Cardiac muscle cell (in vitro differentiated cells and primary cell): ENCODE data around the gene LAMC1. TPM values are rescaled to one million over a fixed set of nuclear protein-coding genes. Genes with fewer than 3 reads are reported as not detected.

Source experiments
- DNase-seq, 2 donors: peaks; one replicate each; pipeline versions ENCODE4 v3.0.0 to v3.0.0-alpha.2; 2010 to 2017; ENCODE audit warnings: low read depth in 1 of 2, low spot score in 1 of 2
- H3K27ac ChIP-seq: fragments of 200-600 bp; sonication (generic); 2 replicates; pipeline ENCODE4 v1.5.1; 2016
- H3K27me3 ChIP-seq: fragments of 200-600 bp; sonication (generic); 2 replicates; pipeline ENCODE4 v1.6.0; 2016; ENCODE audit warnings: control low read depth
- H3K36me3 ChIP-seq: fragments of 200-600 bp; sonication (generic); 2 replicates; pipeline ENCODE4 v1.5.1; 2016; ENCODE audit warnings: control low read depth
- H3K4me1 ChIP-seq: fragments of 200-600 bp; sonication (generic); 2 replicates; pipeline ENCODE4 v1.8.1; 2017; ENCODE audit warnings: low read depth, mild to moderate bottlenecking, mixed run types
- H3K4me3 ChIP-seq: fragments of 200-600 bp; sonication (generic); 2 replicates; pipeline ENCODE4 v1.5.1; 2016; ENCODE audit warnings: mild to moderate bottlenecking
- H3K9me3 ChIP-seq: fragments of 200-600 bp; sonication (generic); 2 replicates; pipeline ENCODE4 v1.5.1; 2017; ENCODE audit warnings: low read depth, mild to moderate bottlenecking, control low read depth
- polyA plus RNA-seq: library from polyadenylated mRNA; unstranded; fragments of >200 nt; fragmentation: Nextera tagmentation; extraction: Ambion mirVana; gene quantifications from 2 replicates; pipeline ENCODE4 v1.2.1, GENCODE V29; 2016
- total RNA-seq: library from RNA; depleted of rRNA; stranded (reverse); fragments of >200 nt; gene quantifications from 2 replicates; pipeline ENCODE4 v1.2.3, GENCODE V29; 2016
- TF ChIP-seq, protein P1 (sequence below): IDR thresholded peaks from 2 replicates; pipeline ENCODE4 v1.5.1; 2012; ENCODE audit warnings: low read depth, mild to moderate bottlenecking, low read length

The LAMC1 gene
- total and polyA plus RNA-seq, 2 experiments from 2014 or later = 66.4 to 329 TPM

DNA sequence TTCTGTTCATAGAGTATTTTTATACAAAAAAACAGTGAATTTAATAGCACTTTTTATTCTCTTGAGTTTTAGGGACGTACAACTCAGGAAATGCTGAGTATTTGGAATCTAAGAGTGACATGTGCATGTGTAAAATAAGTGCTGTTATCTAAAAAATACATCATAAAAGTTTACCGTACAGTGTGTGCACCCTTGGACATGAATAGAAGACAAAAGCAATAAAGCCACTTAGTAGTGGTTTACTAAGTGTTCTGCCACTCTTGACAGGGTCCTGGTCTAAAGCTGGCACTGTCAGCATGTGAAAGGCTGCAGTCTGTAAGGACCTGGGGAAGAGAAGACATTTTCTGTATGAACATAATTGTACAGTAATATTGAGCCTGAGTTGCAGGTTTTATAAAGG, 51.0 kb downstream of the LAMC1 start:
- Histone ChIP-seq H3K27ac (no peak overlapping the region), H3K9me3 (no peaks in the 10 kb centered on the region)
- TF ChIP-seq, protein P1, sequence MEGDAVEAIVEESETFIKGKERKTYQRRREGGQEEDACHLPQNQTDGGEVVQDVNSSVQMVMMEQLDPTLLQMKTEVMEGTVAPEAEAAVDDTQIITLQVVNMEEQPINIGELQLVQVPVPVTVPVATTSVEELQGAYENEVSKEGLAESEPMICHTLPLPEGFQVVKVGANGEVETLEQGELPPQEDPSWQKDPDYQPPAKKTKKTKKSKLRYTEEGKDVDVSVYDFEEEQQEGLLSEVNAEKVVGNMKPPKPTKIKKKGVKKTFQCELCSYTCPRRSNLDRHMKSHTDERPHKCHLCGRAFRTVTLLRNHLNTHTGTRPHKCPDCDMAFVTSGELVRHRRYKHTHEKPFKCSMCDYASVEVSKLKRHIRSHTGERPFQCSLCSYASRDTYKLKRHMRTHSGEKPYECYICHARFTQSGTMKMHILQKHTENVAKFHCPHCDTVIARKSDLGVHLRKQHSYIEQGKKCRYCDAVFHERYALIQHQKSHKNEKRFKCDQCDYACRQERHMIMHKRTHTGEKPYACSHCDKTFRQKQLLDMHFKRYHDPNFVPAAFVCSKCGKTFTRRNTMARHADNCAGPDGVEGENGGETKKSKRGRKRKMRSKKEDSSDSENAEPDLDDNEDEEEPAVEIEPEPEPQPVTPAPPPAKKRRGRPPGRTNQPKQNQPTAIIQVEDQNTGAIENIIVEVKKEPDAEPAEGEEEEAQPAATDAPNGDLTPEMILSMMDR = no peak

DNA sequence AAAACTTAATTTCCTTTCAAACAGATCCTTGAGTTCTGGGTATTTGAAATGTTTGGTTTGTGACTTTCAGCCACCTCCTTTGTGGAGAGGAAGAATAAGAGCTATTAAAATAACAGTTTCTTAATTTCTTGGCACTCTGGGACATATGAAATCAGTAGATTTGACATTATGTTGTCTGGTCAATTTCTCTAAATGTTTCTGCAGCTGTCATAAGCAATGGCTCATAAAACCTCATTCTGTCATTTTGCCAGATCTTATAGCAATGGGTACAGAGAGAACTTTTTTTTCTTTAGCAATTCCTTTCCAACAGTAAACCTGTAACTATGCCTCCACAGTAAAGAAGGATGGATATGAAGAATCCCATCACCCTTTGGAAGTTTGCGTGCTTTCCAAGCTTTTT, 52.6 kb downstream of the LAMC1 start:
- H3K4me3 ChIP-seq = no peak overlapping the region
- TF ChIP-seq, protein P1 = no peak
- peak in 1 of 2 donors; percentile 54 for DNase-seq
- no peak overlapping the region for H3K27ac ChIP-seq
- H3K9me3 ChIP-seq = no peaks in the 10 kb centered on the region
- no peaks in the 10 kb centered on the region for H3K27me3 ChIP-seq
- H3K36me3 ChIP-seq = no peaks in the 10 kb centered on the region
- H3K4me1 ChIP-seq = peaks cover 20% of the 10 kb centered on the region

More for the DNA sequence above, 51.0 kb downstream of the LAMC1 start:
- Histone ChIP-seq H3K36me3 (no peaks in the 10 kb centered on the region), H3K4me1 (peaks cover 20% of the 10 kb centered on the region), H3K4me3 (no peak overlapping the region), H3K27me3 (no peaks in the 10 kb centered on the region)
- peak in 1 of 2 donors; percentile 26 for DNase-seq

DNA sequence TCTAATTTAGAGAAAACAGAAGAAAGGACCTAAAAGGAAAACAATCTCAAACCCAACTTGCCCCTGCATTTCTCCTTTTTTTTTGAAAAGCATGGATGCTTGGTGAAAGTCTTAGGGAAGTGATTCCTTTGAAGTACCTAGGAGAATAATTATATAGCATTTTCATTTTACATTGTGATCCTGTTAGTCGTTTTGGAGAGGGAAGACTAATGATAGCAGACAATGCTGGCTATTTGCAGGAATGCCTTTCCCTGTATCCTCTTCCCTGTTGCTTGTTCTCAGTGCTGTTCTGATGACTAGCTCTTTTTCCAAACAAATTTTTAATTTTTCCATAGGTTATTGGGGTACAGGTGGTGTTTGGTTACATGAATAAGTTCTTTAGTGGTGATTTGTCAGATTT, 53.9 kb downstream of the LAMC1 start:
- no peaks in the 10 kb centered on the region for H3K27me3 ChIP-seq
- peaks cover 20% of the 10 kb centered on the region for H3K4me1 ChIP-seq
- H3K36me3 ChIP-seq = no peaks in the 10 kb centered on the region
- DNase-seq = no peak
- no peaks in the 10 kb centered on the region for H3K9me3 ChIP-seq
- H3K27ac ChIP-seq = no peak overlapping the region
- H3K4me3 ChIP-seq = no peak overlapping the region
- TF ChIP-seq, protein P1 = no peak

DNA sequence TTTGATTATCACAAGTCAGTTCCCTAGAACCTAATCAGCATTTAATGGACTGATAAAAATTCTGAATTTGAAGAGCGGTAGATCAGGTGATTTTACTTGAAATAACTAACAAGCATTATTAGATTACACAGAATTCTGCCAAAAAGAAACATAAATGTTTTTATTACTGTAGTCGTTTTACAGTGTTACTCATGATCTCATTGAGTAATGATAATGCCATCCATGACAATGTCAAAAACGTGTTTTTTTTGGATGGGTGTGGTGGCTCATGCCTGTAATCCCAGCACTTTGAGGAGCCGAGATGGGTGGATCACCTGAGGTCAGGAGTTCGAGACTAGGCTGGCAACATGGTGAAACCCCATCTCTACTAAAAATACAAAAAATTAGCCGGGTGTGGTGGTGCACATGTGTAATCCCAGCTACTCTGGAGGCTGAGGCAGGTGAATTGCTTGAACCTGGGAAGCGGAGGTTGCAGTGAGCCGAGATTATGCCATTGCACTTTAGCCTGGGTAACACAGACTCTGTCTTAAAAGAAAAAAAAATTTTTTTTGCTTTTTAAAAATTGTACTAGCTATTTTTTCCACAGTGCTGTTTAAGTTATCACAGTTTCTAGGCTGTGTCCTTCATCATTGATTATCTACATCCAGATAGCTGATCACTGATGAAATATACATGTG, 56.6 kb downstream of the LAMC1 start:
- Histone ChIP-seq H3K4me1 (peaks cover 4% of the 10 kb centered on the region), H3K27me3 (no peaks in the 10 kb centered on the region), H3K27ac (no peak overlapping the region), H3K4me3 (no peak overlapping the region), H3K9me3 (no peaks in the 10 kb centered on the region), H3K36me3 (no peaks in the 10 kb centered on the region)
- DNase-seq = no peak
- TF ChIP-seq, protein P1 = no peak

DNA sequence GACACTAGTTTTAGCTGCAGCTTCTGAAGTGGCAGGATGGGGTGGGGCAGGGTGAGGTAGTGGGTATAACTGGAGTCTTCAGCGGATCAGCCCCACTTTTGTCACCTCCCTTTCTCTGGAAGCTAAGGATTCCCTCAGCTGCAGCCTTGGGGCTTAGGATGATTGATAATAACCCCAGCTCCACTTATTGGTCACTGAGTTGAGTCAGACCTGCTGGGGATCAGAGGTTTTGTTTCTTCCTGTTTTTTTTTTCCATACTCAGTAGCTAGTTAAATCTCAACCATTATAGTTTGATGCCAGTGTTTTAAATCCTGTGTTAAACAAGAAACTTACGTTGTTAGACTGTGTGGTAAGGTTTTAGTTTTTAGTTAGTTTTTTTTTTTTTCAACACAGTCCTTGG, 57.2 kb downstream of the LAMC1 start:
- Histone ChIP-seq H3K4me1 (peaks cover 4% of the 10 kb centered on the region), H3K4me3 (no peak overlapping the region), H3K27me3 (no peaks in the 10 kb centered on the region), H3K36me3 (no peaks in the 10 kb centered on the region), H3K27ac (no peak overlapping the region), H3K9me3 (no peaks in the 10 kb centered on the region)
- TF ChIP-seq, protein P1 = no peak
- no peak for DNase-seq
